ENCODE measurements around the gene GGT7. TPM values are rescaled to one million over a fixed set of nuclear protein-coding genes. Genes with fewer than 3 reads are reported as not detected.

Gene GGT7
- total and polyA plus RNA-seq, 2 of the 4 experiments (the other 2 are of a cell fraction), result 3.4 to 25.9 TPM

GRCh38 chr20:34915131-34915530, 42.5 kb upstream of the GGT7 start:
- H3K4me2 ChIP-seq (ENCODE audit: low read depth, low read length), result no peak overlapping the region
- no peaks in the 10 kb centered on the region for H4K20me1 ChIP-seq (ENCODE audit: insufficient read depth, low read length)
- H3K4me1 ChIP-seq (ENCODE audit: control insufficient read depth, insufficient read depth, low read length), result no peaks in the 10 kb centered on the region
- POLR2A ChIA-PET (ENCODE audit: unreplicated experiment), result no interaction called here
- H2BK5ac ChIP-seq (ENCODE audit: low read depth, low read length, poor library complexity, severe bottlenecking), result no peak overlapping the region
- H2AFZ ChIP-seq (replicated peaks; ENCODE audit: low read length, poor library complexity), result no peak overlapping the region
- no peak overlapping the region for H2BK15ac ChIP-seq (ENCODE audit: low read depth, low read length)
- no peak overlapping the region for H4K91ac ChIP-seq (ENCODE audit: insufficient read depth, low read depth, low read length)
- in situ Hi-C loops (cut with MboI; ENCODE audit: low sequenced_read_pairs), result no loop called here
- H3K27me3 ChIP-seq (ENCODE audit: control insufficient read depth, insufficient read depth, low read length), result no peaks in the 10 kb centered on the region
- DNase-seq (no peak), ATAC-seq (ENCODE audit: low read depth) (no peak)
- H2AK9ac ChIP-seq (replicated peaks; ENCODE audit: low read depth, low read length, poor library complexity), result no peak overlapping the region
- WGBS, 2 experiments (ENCODE audit: extremely low coverage in 2 of 2, insufficient read length in 1 of 2), result 100% methylated on average over 2 of the region's 4 CpGs; no CpG with 5 or more reads in 1 of the 2 experiments
- no peak overlapping the region for H3K27ac ChIP-seq (ENCODE audit: insufficient read depth, low read length)
- H4K8ac ChIP-seq (ENCODE audit: low read depth in 2 of 2, low read length in 2 of 2), result no peak overlapping the region
- peaks cover 4 to 6% of the 10 kb centered on the region in 2 experiments; a peak in 2 of 4 replicates for H3K79me1 ChIP-seq (ENCODE audit: low read depth in 1 of 2, low read length in 2 of 2)
- peaks cover 14% of the 10 kb centered on the region for H3K36me3 ChIP-seq (ENCODE audit: control insufficient read depth, insufficient read depth, low read length)
- TF ChIP-seq POLR2A (IDR thresholded peaks at IDR 0.05; ENCODE audit: low read depth, low read length) (no peak), CEBPB (IDR thresholded peaks at IDR 0.05; ENCODE audit: low read depth, low read length) (no peak), RCOR1 (IDR thresholded peaks at IDR 0.05; ENCODE audit: insufficient replicate concordance, low read length) (no peak), MAZ (IDR thresholded peaks at IDR 0.05; ENCODE audit: borderline replicate concordance, low read depth, low read length) (no peak), RAD21 (IDR thresholded peaks at IDR 0.05; ENCODE audit: low read length) (no peak), BHLHE40 (IDR thresholded peaks at IDR 0.05; ENCODE audit: low read depth, low read length) (no peak), CTCF (conservative IDR thresholded peaks at IDR 0.05; ENCODE audit: low read depth, low read length) (no peak), ELK1 (IDR thresholded peaks at IDR 0.05; ENCODE audit: borderline replicate concordance, low read depth, low read length) (no peak), SMC3 (IDR thresholded peaks at IDR 0.05; ENCODE audit: low read depth, low read length) (no peak), RFX5 (IDR thresholded peaks at IDR 0.05; ENCODE audit: low read depth, low read length) (no peak), MXI1 (IDR thresholded peaks at IDR 0.05; ENCODE audit: borderline replicate concordance, low read depth, low read length) (no peak), FOS (IDR thresholded peaks at IDR 0.05; ENCODE audit: low read depth, low read length) (no peak), NFE2L2 (IDR thresholded peaks at IDR 0.05; ENCODE audit: low read depth, low read length) (no peak), USF2 (IDR thresholded peaks at IDR 0.05; ENCODE audit: low read depth, low read length) (no peak), MAFK (IDR thresholded peaks at IDR 0.05; ENCODE audit: low read depth, low read length) (no peak), CHD1 (IDR thresholded peaks at IDR 0.05; ENCODE audit: low read depth, low read length) (no peak)
- H3K23ac ChIP-seq (ENCODE audit: low read depth, low read length), result no peak overlapping the region
- intact Hi-C loops (cut with micrococcal nuclease), result no loop called here
- no peak overlapping the region for H3K56ac ChIP-seq (ENCODE audit: extremely low read depth, insufficient read depth, low read length)
- no peak overlapping the region for H4K5ac ChIP-seq (ENCODE audit: low read depth, low read length)
- no peak overlapping the region for H3K9ac ChIP-seq (ENCODE audit: low read depth, low read length)
- no peak overlapping the region for H3K4ac ChIP-seq (ENCODE audit: low read depth, low read length)
- H3K4me3 ChIP-seq (ENCODE audit: insufficient read depth, low read depth, low read length), result no peak overlapping the region
- H2BK20ac ChIP-seq (ENCODE audit: low read depth, low read length), result no peak overlapping the region
- peaks cover 7% of the 10 kb centered on the region for H3K9me1 ChIP-seq (ENCODE audit: insufficient read depth, low read length)
- no TSS peak for BruUV-seq (replicated peaks)
- no peak overlapping the region for H3K14ac ChIP-seq (replicated peaks; ENCODE audit: low read depth, low read length)
- no peaks in the 10 kb centered on the region for H3K9me3 ChIP-seq (ENCODE audit: control insufficient read depth, insufficient read depth, low read length)
- no peak overlapping the region for H2AK5ac ChIP-seq (ENCODE audit: low read depth, low read length)
- dilution Hi-C loops (cut with HindIII; ENCODE audit: low sequenced_read_pairs, unreplicated experiment), result no loop called here
- CTCF ChIA-PET, result no interaction called here
- no peak overlapping the region for H3K18ac ChIP-seq (ENCODE audit: low read depth, low read length)
- no peak overlapping the region for H2BK120ac ChIP-seq (ENCODE audit: low read depth, low read length)
